ENCODE results near the gene COL9A3.

COL9A3 gene

DNA sequence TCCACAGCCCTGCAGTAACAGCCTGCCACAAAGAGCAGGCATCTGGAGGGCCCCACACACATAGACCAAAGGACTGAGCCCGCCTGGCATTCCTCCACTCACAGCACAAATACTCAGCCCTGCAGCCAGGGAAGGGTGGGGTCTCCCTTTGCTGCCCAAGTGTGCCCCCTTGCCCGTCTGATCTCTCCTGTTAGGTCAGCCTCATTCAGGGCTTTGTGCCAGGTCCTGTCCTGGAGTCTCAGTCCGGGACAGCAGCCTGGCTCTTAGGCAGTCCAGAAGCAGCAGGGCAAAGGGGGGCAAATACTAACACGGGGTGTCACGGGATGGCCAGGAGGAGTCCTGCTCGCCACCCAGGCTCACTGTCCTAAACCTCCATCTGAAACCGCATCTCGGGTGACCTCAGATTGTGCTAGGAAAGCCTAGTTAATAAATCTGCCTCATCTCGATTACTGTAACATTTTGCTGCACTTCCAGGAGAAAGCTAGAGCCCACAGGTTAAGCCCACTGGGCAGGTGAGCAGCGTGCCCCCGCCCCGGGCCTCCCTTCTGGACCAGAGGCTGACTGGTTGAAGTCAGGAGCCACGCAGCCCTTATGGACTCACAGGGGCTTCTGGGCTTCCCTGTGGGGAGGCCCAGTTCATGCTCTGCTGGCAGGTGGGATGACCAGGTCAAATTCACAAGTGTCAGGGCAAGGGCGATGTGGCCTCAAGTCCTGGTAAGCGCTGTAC, 15.4 kb upstream of the COL9A3 start:
- Histone ChIP-seq H3K4me1 (ENCODE audit: insufficient read depth, low read length, poor library complexity, severe bottlenecking) (peaks cover 34% of the 10 kb centered on the region), H3K9me3 (ENCODE audit: insufficient read depth, low read depth, low read length) (no peaks in the 10 kb centered on the region), H3K4me2 (ENCODE audit: low read depth, low read length, poor library complexity, severe bottlenecking) (no peak overlapping the region), H3K27me3 (ENCODE audit: insufficient read depth, low read length, poor library complexity, severe bottlenecking) (no peaks in the 10 kb centered on the region), H3K4me3 (ENCODE audit: low read length, poor library complexity, severe bottlenecking) (no peak overlapping the region), H3K79me2 (ENCODE audit: insufficient read depth, low read length) (peaks cover 43% of the 10 kb centered on the region), H3F3A (ENCODE audit: low read depth) (peaks cover 6% of the 10 kb centered on the region; the same call in 1 of the 2 replicates), H3K9me2 (replicated peaks; ENCODE audit: low read depth, low read length) (no peaks in the 10 kb centered on the region), H3K36me3 (ENCODE audit: insufficient read depth, low read length) (peaks cover 26% of the 10 kb centered on the region; the same call in 1 of the 2 replicates), H4K20me1 (ENCODE audit: insufficient read depth, low read length, poor library complexity, severe bottlenecking) (peaks cover 24% of the 10 kb centered on the region), H2AFZ (ENCODE audit: low read length) (no peak overlapping the region), H3K9ac (ENCODE audit: low read depth, low read length, poor library complexity, severe bottlenecking) (no peak overlapping the region)
- TF ChIP-seq EZH2phosphoT487 (IDR thresholded peaks at IDR 0.05; ENCODE audit: borderline replicate concordance) = no peak
- TF ChIP-seq, protein P1, sequence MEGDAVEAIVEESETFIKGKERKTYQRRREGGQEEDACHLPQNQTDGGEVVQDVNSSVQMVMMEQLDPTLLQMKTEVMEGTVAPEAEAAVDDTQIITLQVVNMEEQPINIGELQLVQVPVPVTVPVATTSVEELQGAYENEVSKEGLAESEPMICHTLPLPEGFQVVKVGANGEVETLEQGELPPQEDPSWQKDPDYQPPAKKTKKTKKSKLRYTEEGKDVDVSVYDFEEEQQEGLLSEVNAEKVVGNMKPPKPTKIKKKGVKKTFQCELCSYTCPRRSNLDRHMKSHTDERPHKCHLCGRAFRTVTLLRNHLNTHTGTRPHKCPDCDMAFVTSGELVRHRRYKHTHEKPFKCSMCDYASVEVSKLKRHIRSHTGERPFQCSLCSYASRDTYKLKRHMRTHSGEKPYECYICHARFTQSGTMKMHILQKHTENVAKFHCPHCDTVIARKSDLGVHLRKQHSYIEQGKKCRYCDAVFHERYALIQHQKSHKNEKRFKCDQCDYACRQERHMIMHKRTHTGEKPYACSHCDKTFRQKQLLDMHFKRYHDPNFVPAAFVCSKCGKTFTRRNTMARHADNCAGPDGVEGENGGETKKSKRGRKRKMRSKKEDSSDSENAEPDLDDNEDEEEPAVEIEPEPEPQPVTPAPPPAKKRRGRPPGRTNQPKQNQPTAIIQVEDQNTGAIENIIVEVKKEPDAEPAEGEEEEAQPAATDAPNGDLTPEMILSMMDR (conservative IDR thresholded peaks at IDR 0.05; ENCODE audit: low read length) = no peak

DNA sequence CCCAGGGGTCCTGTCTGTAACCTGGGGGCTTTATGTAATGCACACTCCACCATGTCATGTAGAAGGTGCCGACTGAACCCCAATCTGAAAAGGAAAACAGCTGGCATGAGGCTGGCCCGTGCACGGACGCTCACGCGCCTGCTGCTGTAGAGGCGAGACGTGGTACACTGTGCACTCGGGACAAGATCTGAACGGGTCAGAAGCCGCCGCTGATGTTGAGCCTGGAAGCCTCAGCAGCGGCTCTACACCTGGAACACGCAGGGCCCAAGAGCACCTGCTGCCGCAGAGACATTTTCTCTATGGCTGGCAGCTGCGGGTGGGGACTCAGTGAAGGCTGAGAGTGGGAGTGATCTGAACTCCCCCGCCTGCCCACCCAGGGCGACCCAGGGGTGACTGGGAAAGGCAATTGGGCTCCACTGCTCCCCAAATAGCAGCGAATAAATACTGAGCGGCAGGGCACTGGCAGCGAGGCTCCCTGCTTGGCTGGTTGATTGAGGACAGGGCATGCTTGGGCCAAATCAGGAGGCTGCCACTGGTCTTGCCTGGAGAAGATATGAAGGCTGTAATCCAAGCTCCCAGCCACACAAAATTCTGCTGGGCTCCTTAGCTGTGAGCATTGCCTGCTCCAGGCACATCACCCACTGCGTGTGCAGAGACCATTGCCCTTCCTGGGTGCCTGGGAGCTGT, 14.7 kb upstream of the COL9A3 start:
- H3F3A ChIP-seq (ENCODE audit: low read depth) = peaks cover 6% of the 10 kb centered on the region; the same call in 1 of the 2 replicates

GRCh38 chr20:62804021-62804626, 12.7 kb upstream of the COL9A3 start:
- H3K36me3 ChIP-seq (ENCODE audit: insufficient read depth, low read length) = peaks cover 19% of the 10 kb centered on the region; the same call in 1 of the 2 replicates
- H3K9ac ChIP-seq (ENCODE audit: low read depth, low read length, poor library complexity, severe bottlenecking) = peak overlapping the region; percentile 77
- H2AFZ ChIP-seq (ENCODE audit: low read length) = peak overlapping the region; percentile 98

More for the DNA sequence above, 14.7 kb upstream of the COL9A3 start:
- Histone ChIP-seq H3K27me3 (ENCODE audit: insufficient read depth, low read length, poor library complexity, severe bottlenecking) (no peaks in the 10 kb centered on the region), H4K20me1 (ENCODE audit: insufficient read depth, low read length, poor library complexity, severe bottlenecking) (peaks cover 28% of the 10 kb centered on the region), H3K4me3 (ENCODE audit: low read length, poor library complexity, severe bottlenecking) (no peak overlapping the region), H3K36me3 (ENCODE audit: insufficient read depth, low read length) (peaks cover 26% of the 10 kb centered on the region; the same call in 1 of the 2 replicates), H3K4me2 (ENCODE audit: low read depth, low read length, poor library complexity, severe bottlenecking) (no peak overlapping the region), H3K4me1 (ENCODE audit: insufficient read depth, low read length, poor library complexity, severe bottlenecking) (peaks cover 38% of the 10 kb centered on the region), H2AFZ (ENCODE audit: low read length) (no peak overlapping the region), H3K9me3 (ENCODE audit: insufficient read depth, low read depth, low read length) (no peaks in the 10 kb centered on the region), H3K79me2 (ENCODE audit: insufficient read depth, low read length) (peaks cover 46% of the 10 kb centered on the region), H3K9ac (ENCODE audit: low read depth, low read length, poor library complexity, severe bottlenecking) (no peak overlapping the region), H3K9me2 (replicated peaks; ENCODE audit: low read depth, low read length) (no peaks in the 10 kb centered on the region)
- no peak for TF ChIP-seq EZH2phosphoT487 (IDR thresholded peaks at IDR 0.05; ENCODE audit: borderline replicate concordance)
- TF ChIP-seq, protein P1 (conservative IDR thresholded peaks at IDR 0.05; ENCODE audit: low read length) = no peak

More at GRCh38 chr20:62804021-62804626, 12.7 kb upstream of the COL9A3 start:
- Histone ChIP-seq H3K9me2 (replicated peaks; ENCODE audit: low read depth, low read length) (no peaks in the 10 kb centered on the region), H4K20me1 (ENCODE audit: insufficient read depth, low read length, poor library complexity, severe bottlenecking) (peaks cover 36% of the 10 kb centered on the region), H3K4me1 (ENCODE audit: insufficient read depth, low read length, poor library complexity, severe bottlenecking) (peaks cover 33% of the 10 kb centered on the region), H3K4me3 (ENCODE audit: low read length, poor library complexity, severe bottlenecking) (peak overlapping the region; percentile 82), H3K9me3 (ENCODE audit: insufficient read depth, low read depth, low read length) (no peaks in the 10 kb centered on the region), H3F3A (ENCODE audit: low read depth) (peaks cover 6% of the 10 kb centered on the region; the same call in 1 of the 2 replicates), H3K27me3 (ENCODE audit: insufficient read depth, low read length, poor library complexity, severe bottlenecking) (no peaks in the 10 kb centered on the region), H3K79me2 (ENCODE audit: insufficient read depth, low read length) (peaks cover 42% of the 10 kb centered on the region), H3K4me2 (ENCODE audit: low read depth, low read length, poor library complexity, severe bottlenecking) (peak overlapping the region; percentile 100)
- TF ChIP-seq EZH2phosphoT487 (IDR thresholded peaks at IDR 0.05; ENCODE audit: borderline replicate concordance) = no peak
- TF ChIP-seq, protein P1 (conservative IDR thresholded peaks at IDR 0.05; ENCODE audit: low read length) = peak; percentile 28

Data from Loucy (cell line).